Measurements from ENCODE around the gene LIMK2.

DNA sequence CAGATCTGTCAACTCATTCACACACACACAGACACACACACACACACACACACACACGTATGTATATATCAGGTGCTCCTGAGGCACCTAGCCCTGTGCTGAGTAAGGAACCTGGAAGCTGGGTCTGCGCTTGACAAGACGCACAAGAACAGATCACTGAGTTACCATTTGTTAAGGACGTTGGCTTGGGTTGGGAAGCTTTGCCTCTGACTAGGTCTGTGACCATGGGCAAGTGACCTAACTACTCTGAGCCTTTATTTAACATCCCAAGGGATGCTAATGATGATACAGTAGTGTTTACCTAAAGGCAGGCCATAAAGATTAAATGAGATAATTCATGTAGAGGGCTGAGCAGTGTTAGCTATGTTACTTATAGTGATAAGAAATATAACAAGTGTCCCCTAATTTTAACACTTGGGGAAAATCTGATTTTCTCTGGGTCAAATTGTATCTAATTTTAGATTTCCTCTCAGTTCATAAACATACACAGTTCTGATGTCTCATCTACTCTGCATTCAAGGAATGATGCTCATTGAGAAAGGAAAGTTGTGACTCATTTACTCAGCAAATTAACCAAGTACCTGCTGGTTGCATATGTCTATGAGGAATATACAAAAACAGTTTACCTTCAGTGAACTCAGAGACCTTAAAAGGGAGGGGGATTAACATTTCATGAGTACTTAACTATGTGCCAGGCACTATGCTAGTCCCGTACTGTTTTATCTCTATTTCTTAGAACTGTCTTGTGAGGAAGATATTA, 38.5 kb upstream of the LIMK2 start:
- TF ChIP-seq EZH2 (IDR thresholded peaks at IDR 0.05; ENCODE audit: low read depth): no peak
- TF ChIP-seq, protein P1, sequence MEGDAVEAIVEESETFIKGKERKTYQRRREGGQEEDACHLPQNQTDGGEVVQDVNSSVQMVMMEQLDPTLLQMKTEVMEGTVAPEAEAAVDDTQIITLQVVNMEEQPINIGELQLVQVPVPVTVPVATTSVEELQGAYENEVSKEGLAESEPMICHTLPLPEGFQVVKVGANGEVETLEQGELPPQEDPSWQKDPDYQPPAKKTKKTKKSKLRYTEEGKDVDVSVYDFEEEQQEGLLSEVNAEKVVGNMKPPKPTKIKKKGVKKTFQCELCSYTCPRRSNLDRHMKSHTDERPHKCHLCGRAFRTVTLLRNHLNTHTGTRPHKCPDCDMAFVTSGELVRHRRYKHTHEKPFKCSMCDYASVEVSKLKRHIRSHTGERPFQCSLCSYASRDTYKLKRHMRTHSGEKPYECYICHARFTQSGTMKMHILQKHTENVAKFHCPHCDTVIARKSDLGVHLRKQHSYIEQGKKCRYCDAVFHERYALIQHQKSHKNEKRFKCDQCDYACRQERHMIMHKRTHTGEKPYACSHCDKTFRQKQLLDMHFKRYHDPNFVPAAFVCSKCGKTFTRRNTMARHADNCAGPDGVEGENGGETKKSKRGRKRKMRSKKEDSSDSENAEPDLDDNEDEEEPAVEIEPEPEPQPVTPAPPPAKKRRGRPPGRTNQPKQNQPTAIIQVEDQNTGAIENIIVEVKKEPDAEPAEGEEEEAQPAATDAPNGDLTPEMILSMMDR (conservative IDR thresholded peaks at IDR 0.05): no peak
